Adrenal gland (tissue), 12 donors: ENCODE results near the gene LRRC4. TPM values are rescaled to one million over a fixed set of nuclear protein-coding genes. Genes with fewer than 3 reads are reported as not detected.

ENCODE experiments used
- DNase-seq, 7 donors: peaks; one replicate each; pipeline ENCODE4 v3.0.0-alpha.2; 2019 to 2020
- H3K27ac ChIP-seq, 5 donors: fragments of 200-600 bp; sonication (generic) in 4 of 5; 1 replicate in 3 of 5; 2 replicates in 2 of 5; pipeline versions ENCODE4 v1.5.1 to v1.8.0; 2016 to 2020; ENCODE audit warnings: mild to moderate bottlenecking in 1 of 5
- H3K27me3 ChIP-seq: fragments of 200-600 bp; 2 replicates; pipeline ENCODE4 v1.8.0; 2021
- H3K36me3 ChIP-seq, 2 donors: fragments of 200-600 bp; replicated peaks in 1 of 2; 1 replicate in 1 of 2; 2 replicates in 1 of 2; pipeline versions ENCODE4 v1.5.1 to v1.8.0; 2018 to 2022
- H3K4me1 ChIP-seq, 2 donors: fragments of 200-600 bp; replicated peaks in 1 of 2; 1 replicate in 1 of 2; 2 replicates in 1 of 2; pipeline versions ENCODE4 v1.5.1 to v1.8.0; 2018 to 2021
- H3K4me3 ChIP-seq, 4 donors: fragments of 200-600 bp; sonication (generic) in 3 of 4; one replicate each; pipeline ENCODE4 v1.5.1; 2016 to 2018
- H3K9me3 ChIP-seq, 3 donors: fragments of 200-600 bp; sonication (generic) in 1 of 3; replicated peaks in 1 of 3; 1 replicate in 2 of 3; 2 replicates in 1 of 3; pipeline versions ENCODE4 v1.5.1 to v1.8.0; 2016 to 2021
- CTCF ChIP-seq, 6 experiments: fragments of 450-650 bp in 4 of 6; fragments of 200-600 bp in 2 of 6; sonication (generic) in 1 of 6; IDR thresholded peaks; 1 replicate in 5 of 6; 2 replicates in 1 of 6; pipeline versions ENCODE4 v1.5.1 to v1.8.0; 2016 to 2021; ENCODE audit warnings: antibody characterized with exemption in 6 of 6, mild to moderate bottlenecking in 2 of 6, moderate library complexity in 1 of 6
- POLR2A ChIP-seq, 2 donors: fragments of 450-650 bp; IDR thresholded peaks; one replicate each; pipeline ENCODE4 v1.6.1; 2017; ENCODE audit warnings: antibody characterized with exemption in 2 of 2, mild to moderate bottlenecking in 2 of 2, moderate library complexity in 1 of 2
- whole genome bisulfite sequencing, 4 donors: extraction: QIAGEN DNeasy Blood & Tissue Kit in 2 of 4; methylation state at CpG; one replicate each; pipeline versions ENCODE4 v1.1.5 to v1.1.7; 2013 to 2017; 5-methylcytosine and 5-hydroxymethylcytosine counted together
- intact Hi-C, 2 donors: fragments of 100-400 bp; cut with DNase I; formaldehyde crosslinking; loops; one replicate each; pipeline versions ENCODE4 v1.14.1 to v1.15.0; 2022 to 2023
- polyA plus RNA-seq, 3 donors: library from polyadenylated mRNA; stranded (reverse); fragments of 200-250 nt in 2 of 3; fragments of 350-450 nt in 1 of 3; fragmentation: Illumina TruSeq in 1 of 3; extraction: RNeasy Lipid Tissue Mini Kit (QIAGEN cat#74804) in 1 of 3; gene quantifications; one replicate each; pipeline ENCODE4 v1.2.3, GENCODE V29; 2013 to 2014
- total RNA-seq, 9 donors: library from RNA; depleted of rRNA in 4 of 9; stranded (reverse); fragments of >200 nt in 4 of 9; fragments of 120-200 nt in 1 of 9; fragmentation: NEBNext Ultra II Directional in 1 of 9; extraction: Animal tissue kit (Norgen Biotek cat#: 25700) in 1 of 9; gene quantifications; one replicate each; pipeline versions ENCODE4 v1.1.0 to v1.2.4, GENCODE V29; 2013 to 2023
- donor health status: healthy with polysubstance abuse.
- donor health status: Bipolar disorder and iron deficiency.
- donor health status: DM: yes; HTN: yes; CAD: no.
- donor health status: DM: no; HTN: no; CAD: no.
- donor health status: DM: no; HTN: no; CAD: no.
- donor health status: DM: yes; HTN: yes; CAD: no.

LRRC4 gene
- total and polyA plus RNA-seq, 12 donors, result 2.2 to 23.7 (median 8.4) TPM

GRCh38 chr7:127979113-127979727, 52.0 kb downstream of the LRRC4 start:
- DNase-seq, result no peak
- Histone ChIP-seq H3K4me1 (no peaks in the 10 kb centered on the region), H3K27me3 (no peaks in the 10 kb centered on the region), H3K9me3 (no peaks in the 10 kb centered on the region), H3K36me3 (no peaks in the 10 kb centered on the region), H3K27ac (no peak overlapping the region), H3K4me3 (no peak overlapping the region)
- no peak for TF ChIP-seq POLR2A (IDR thresholded peaks at IDR 0.05)
- no peak for TF ChIP-seq CTCF (IDR thresholded peaks at IDR 0.05)
- 97% methylated on average over 9 of the region's 9 CpGs for WGBS, 4 donors
- intact Hi-C loops, result no loop called here

- WGBS, 4 donors, result 91 to 98% (median 96%) methylated on average over 4 of the region's 4 CpGs
- TF ChIP-seq CTCF (IDR thresholded peaks at IDR 0.05) (no peak), POLR2A (IDR thresholded peaks at IDR 0.05) (no peak)
- H3K9me3 ChIP-seq, result no peaks in the 10 kb centered on the region
- intact Hi-C loops, result no loop called here
- no peaks in the 10 kb centered on the region for H3K36me3 ChIP-seq
- H3K27ac ChIP-seq, result no peak overlapping the region
- DNase-seq, result no peak
- no peaks in the 10 kb centered on the region for H3K27me3 ChIP-seq
- H3K4me3 ChIP-seq, result no peak overlapping the region
- no peaks in the 10 kb centered on the region for H3K4me1 ChIP-seq
Measured at GRCh38 chr7:127978421-127978820, 52.8 kb downstream of the LRRC4 start.

Other genes starting within 250 kb of the LRRC4 start
- under 1 TPM in 6 of 9 donors, not detected in 3; under 0.01 to 0.98 (median 0.56) TPM for gene LEP, start 209.8 kb upstream of the LRRC4 start, total RNA-seq
- gene LEP, start 209.8 kb upstream of the LRRC4 start, polyA plus RNA-seq, result under 1 TPM; 0.05 to 0.61 (median 0.16) TPM